Brain microvascular endothelial cell (primary cell): ENCODE data around the gene P3H2.
"Not testable (repeated sequence)": the region's sequence is repeated elsewhere in the genome, so short reads cannot be mapped to it uniquely, and the experiment has no call there.

ENCODE experiments used
- DNase-seq: peaks from one replicate; pipeline ENCODE4 v3.0.0-alpha.2; 2020
- H3K27ac ChIP-seq: fragments of 250-450 bp; sonication (Bioruptor Pico); 2 replicates; pipeline ENCODE4 v1.5.1; 2020; ENCODE audit warnings: mild to moderate bottlenecking, moderate library complexity
- H3K27me3 ChIP-seq: fragments of 250-450 bp; sonication (Bioruptor Pico); replicated peaks from 2 replicates; pipeline ENCODE4 v1.5.1; 2020; ENCODE audit warnings: mild to moderate bottlenecking
- H3K36me3 ChIP-seq: fragments of 250-450 bp; sonication (Bioruptor Pico); replicated peaks from 2 replicates; pipeline ENCODE4 v1.5.1; 2020; ENCODE audit warnings: mild to moderate bottlenecking
- H3K4me3 ChIP-seq: 2 replicates; pipeline ENCODE4 v1.5.1; 2011; ENCODE audit warnings: low read depth, mild to moderate bottlenecking, control low read depth, low read length, moderate library complexity
- CTCF ChIP-seq: IDR thresholded peaks from 2 replicates; pipeline ENCODE4 v1.5.1; 2011; ENCODE audit warnings: low read depth, mild to moderate bottlenecking, moderate library complexity, low read length, control low read depth, inconsistent platforms; ENCODE audit errors: missing control alignments
- in situ Hi-C: cut with HindIII; loops from 2 replicates; pipeline ENCODE4 v1.10.0; 2017; ENCODE audit warnings: low sequenced_read_pairs, low pct_ligation_motif_present

Gene P3H2

GRCh38 chr3:190088890-190089289 is 31.8 kb downstream of the P3H2 start:
- peak; percentile 49 for DNase-seq
- in situ Hi-C loops: no loop called here
- no peak overlapping the region for H3K27ac ChIP-seq
- no peaks in the 10 kb centered on the region for H3K27me3 ChIP-seq
- TF ChIP-seq CTCF: no peak
- no peak overlapping the region for H3K4me3 ChIP-seq
- H3K36me3 ChIP-seq: no peaks in the 10 kb centered on the region

GRCh38 chr3:190086191-190086590 is 34.5 kb downstream of the P3H2 start:
- no peaks in the 10 kb centered on the region for H3K27me3 ChIP-seq
- no peak for TF ChIP-seq CTCF
- H3K36me3 ChIP-seq: no peaks in the 10 kb centered on the region
- no peak overlapping the region for H3K27ac ChIP-seq
- in situ Hi-C loops: no loop called here
- DNase-seq: no peak
- no peak overlapping the region for H3K4me3 ChIP-seq

GRCh38 chr3:190084983-190085382 is 35.7 kb downstream of the P3H2 start:
- no peaks in the 10 kb centered on the region for H3K36me3 ChIP-seq
- H3K27me3 ChIP-seq: no peaks in the 10 kb centered on the region
- no peak overlapping the region for H3K4me3 ChIP-seq
- DNase-seq: no peak
- in situ Hi-C loops: no loop called here
- TF ChIP-seq CTCF: no peak
- H3K27ac ChIP-seq: no peak overlapping the region

GRCh38 chr3:190083635-190084034 is 37.1 kb downstream of the P3H2 start:
- Histone ChIP-seq H3K27ac (no peak overlapping the region), H3K27me3 (no peaks in the 10 kb centered on the region), H3K4me3 (no peak overlapping the region), H3K36me3 (no peaks in the 10 kb centered on the region)
- no peak for TF ChIP-seq CTCF
- DNase-seq: no peak
- in situ Hi-C loops: no loop called here

GRCh38 chr3:190081389-190081788 is 39.3 kb downstream of the P3H2 start:
- TF ChIP-seq CTCF: no peak
- DNase-seq: no peak
- H3K27me3 ChIP-seq: no peaks in the 10 kb centered on the region
- no peak overlapping the region for H3K27ac ChIP-seq
- H3K36me3 ChIP-seq: no peaks in the 10 kb centered on the region
- in situ Hi-C loops: no loop called here
- H3K4me3 ChIP-seq: no peak overlapping the region

- in situ Hi-C loops, H3K27ac ChIP-seq, H3K27me3 ChIP-seq, DNase-seq, H3K36me3 ChIP-seq, H3K4me3 ChIP-seq: not testable (repeated sequence)
Observed at GRCh38 chr3:190079173-190079572, 41.5 kb downstream of the P3H2 start.
